Measurements from ENCODE around the gene PTPRM. TPM values are rescaled to one million over a fixed set of nuclear protein-coding genes. Genes with fewer than 3 reads are reported as not detected.

Gene PTPRM
- total RNA-seq, 2 donors from 2014 or later = 80.1 to 106 TPM

DNA sequence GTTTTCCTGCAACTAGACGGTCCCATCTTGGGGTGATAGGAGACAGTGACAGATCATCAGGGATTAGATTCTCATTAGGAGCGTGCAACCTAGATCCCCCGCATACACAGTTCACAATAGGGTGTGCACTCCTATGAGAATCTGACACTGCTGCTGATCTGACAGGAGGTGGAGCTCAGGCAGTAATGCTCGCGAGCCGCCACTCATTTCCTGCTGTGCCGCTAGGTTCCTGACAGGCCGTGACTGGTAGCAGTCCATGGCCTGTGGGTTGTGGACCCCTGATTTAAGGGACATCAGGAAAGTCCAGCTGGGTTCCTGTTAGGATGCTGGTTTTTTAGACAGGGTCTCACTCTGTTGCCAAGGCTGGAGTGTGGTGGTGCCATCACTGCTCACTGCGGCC lies 48.7 kb downstream of the PTPRM start:
- no peak overlapping the region for H3K27ac ChIP-seq
- no peaks in the 10 kb centered on the region for H3K9me3 ChIP-seq
- no peaks in the 10 kb centered on the region for H3K27me3 ChIP-seq
- TF ChIP-seq, protein P1, sequence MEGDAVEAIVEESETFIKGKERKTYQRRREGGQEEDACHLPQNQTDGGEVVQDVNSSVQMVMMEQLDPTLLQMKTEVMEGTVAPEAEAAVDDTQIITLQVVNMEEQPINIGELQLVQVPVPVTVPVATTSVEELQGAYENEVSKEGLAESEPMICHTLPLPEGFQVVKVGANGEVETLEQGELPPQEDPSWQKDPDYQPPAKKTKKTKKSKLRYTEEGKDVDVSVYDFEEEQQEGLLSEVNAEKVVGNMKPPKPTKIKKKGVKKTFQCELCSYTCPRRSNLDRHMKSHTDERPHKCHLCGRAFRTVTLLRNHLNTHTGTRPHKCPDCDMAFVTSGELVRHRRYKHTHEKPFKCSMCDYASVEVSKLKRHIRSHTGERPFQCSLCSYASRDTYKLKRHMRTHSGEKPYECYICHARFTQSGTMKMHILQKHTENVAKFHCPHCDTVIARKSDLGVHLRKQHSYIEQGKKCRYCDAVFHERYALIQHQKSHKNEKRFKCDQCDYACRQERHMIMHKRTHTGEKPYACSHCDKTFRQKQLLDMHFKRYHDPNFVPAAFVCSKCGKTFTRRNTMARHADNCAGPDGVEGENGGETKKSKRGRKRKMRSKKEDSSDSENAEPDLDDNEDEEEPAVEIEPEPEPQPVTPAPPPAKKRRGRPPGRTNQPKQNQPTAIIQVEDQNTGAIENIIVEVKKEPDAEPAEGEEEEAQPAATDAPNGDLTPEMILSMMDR (IDR thresholded peaks at IDR 0.05) = no peak
- H3K4me3 ChIP-seq = no peak overlapping the region
- H3K4me1 ChIP-seq = peaks cover 0 to 46% of the 10 kb centered on the region in 2 donors
- no peak for DNase-seq (ENCODE audit: low spot score)
- H3K36me3 ChIP-seq = no peaks in the 10 kb centered on the region

DNA sequence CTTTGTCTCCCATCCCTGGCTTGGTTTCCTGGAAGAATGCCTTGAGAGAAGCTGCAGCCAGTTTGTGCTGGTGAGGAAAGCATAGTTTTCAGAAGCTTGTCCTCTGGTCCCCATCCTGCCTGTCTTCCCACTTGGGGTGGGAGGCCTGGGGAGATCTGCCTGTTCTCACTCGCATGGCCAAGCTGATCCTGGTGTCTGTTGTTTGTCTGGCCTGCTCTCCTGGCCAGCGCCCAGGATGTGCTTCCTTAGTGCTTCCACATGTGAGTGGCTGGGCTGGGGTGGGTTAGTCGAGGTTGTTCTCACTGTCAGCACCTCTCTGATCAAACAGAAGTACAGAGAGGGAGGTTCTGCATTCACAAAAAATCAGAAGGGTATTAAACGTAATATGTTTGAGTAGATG lies 49.5 kb downstream of the PTPRM start:
- no peak for DNase-seq (ENCODE audit: low spot score)
- Histone ChIP-seq H3K9me3 (no peaks in the 10 kb centered on the region), H3K27ac (peak overlapping the region in 1 of 2 donors; percentile 47), H3K4me1 (peaks cover 0 to 46% of the 10 kb centered on the region in 2 donors), H3K36me3 (no peaks in the 10 kb centered on the region), H3K4me3 (no peak overlapping the region), H3K27me3 (no peaks in the 10 kb centered on the region)
- TF ChIP-seq, protein P1 (IDR thresholded peaks at IDR 0.05) = no peak

DNA sequence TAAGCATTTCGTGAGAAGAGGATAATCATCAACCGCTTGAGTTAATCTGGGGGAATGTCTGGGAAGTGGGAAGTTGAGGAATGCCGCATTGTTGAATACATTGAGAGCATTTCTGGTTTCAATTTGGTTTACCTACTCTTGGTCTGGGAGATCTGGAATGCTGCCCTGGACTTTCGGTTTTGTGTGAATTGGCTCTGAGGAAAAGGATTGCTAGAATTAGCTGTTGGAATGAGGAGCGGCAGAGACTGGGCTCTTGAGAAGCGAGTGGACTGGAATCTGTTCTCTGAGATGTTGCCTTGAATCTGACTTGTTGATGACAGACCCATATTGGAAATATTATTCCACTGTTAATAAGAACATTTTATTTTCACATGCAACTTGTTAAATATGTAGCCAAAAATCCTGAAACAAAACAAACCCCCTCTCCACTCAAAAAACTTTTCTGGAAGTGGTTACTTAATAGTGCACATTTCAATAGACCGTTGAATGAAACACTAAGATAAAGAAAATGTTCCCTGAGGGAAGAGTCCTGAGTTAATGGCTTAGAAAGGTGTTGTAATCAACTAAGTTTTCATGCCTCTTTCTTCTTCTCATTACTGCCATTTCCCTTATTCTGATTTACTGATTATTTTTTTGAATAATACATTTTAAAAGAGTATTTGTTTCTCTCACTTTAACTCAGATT lies 50.8 kb downstream of the PTPRM start:
- H3K4me3 ChIP-seq = no peak overlapping the region
- H3K9me3 ChIP-seq = no peaks in the 10 kb centered on the region
- H3K4me1 ChIP-seq = peaks cover 0 to 46% of the 10 kb centered on the region in 2 donors
- no peaks in the 10 kb centered on the region for H3K27me3 ChIP-seq
- H3K27ac ChIP-seq = peak overlapping the region in 1 of 2 donors; percentile 47
- no peaks in the 10 kb centered on the region for H3K36me3 ChIP-seq
- no peak for DNase-seq (ENCODE audit: low spot score)
- TF ChIP-seq, protein P1 (IDR thresholded peaks at IDR 0.05) = no peak

DNA sequence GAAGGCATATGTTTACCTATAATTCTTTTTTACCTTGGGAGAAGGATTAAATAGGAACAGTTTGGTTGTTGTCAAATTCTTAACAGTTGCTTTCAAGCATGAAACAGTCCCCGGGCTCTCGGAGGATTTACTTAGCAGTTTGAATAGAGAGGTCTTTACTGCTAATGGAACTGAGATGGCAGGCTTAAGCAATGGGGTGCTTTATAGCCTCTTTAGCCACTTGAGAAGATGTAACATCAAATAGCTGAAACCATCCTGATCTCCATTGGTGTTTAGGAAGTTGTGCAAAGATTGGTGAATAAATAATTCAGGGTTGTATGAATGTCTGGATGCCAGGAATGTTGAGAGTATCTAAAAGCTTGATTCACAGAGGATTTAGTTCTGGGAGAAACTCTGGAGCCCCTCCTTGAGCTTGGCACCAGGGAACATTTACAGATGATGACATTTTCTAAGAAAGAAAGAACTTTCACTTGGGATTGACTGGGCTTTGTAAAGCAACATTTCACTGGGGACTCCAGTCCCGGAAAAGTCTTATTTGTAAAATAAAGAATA lies 51.9 kb downstream of the PTPRM start:
- TF ChIP-seq, protein P1 (IDR thresholded peaks at IDR 0.05) = no peak
- no peak overlapping the region for H3K27ac ChIP-seq
- H3K4me3 ChIP-seq = no peak overlapping the region
- no peaks in the 10 kb centered on the region for H3K27me3 ChIP-seq
- peaks cover 0 to 46% of the 10 kb centered on the region in 2 donors for H3K4me1 ChIP-seq
- no peaks in the 10 kb centered on the region for H3K36me3 ChIP-seq
- no peak for DNase-seq (ENCODE audit: low spot score)
- H3K9me3 ChIP-seq = no peaks in the 10 kb centered on the region

- H3K36me3 ChIP-seq = no peaks in the 10 kb centered on the region
- no peak overlapping the region for H3K27ac ChIP-seq
- TF ChIP-seq, protein P1 (IDR thresholded peaks at IDR 0.05) = no peak
- H3K9me3 ChIP-seq = no peaks in the 10 kb centered on the region
- peaks cover 0 to 53% of the 10 kb centered on the region in 2 donors for H3K4me1 ChIP-seq
- DNase-seq (ENCODE audit: low spot score) = no peak
- H3K27me3 ChIP-seq = no peaks in the 10 kb centered on the region
- no peak overlapping the region for H3K4me3 ChIP-seq
These were observed 52.6 kb downstream of the PTPRM start for GRCh38 chr18:7619676-7620075.

Measured in right atrium auricular region (tissue), 2 donors.